HepG2 (cell line): ENCODE data around the gene ARRDC1. TPM values are rescaled to one million over a fixed set of nuclear protein-coding genes. Genes with fewer than 3 reads are reported as not detected.

ENCODE experiments used
- HHEX ChIP-seq: IDR thresholded peaks from 2 replicates; pipeline ENCODE4 v1.6.1; 2016; ENCODE audit warnings: control low read depth
- KDM5A ChIP-seq: fragments of 200-600 bp; sonication (generic); IDR thresholded peaks from 2 replicates; pipeline ENCODE4 v1.7.0; 2018; ENCODE audit warnings: antibody characterized with exemption, mild to moderate bottlenecking, low read length, borderline replicate concordance
- NCOR1 ChIP-seq: fragments of 200-600 bp; sonication (generic); IDR thresholded peaks from 2 replicates; pipeline ENCODE4 v1.7.0; 2017; ENCODE audit warnings: antibody characterized with exemption, low read length, borderline replicate concordance
- PITX1 ChIP-seq: sonication (generic); formaldehyde crosslinking; IDR thresholded peaks from 2 replicates; pipeline ENCODE4 v1.5.1; 2020; ENCODE audit warnings: mild to moderate bottlenecking, missing genetic modification reagents
- RELA ChIP-seq: sonication (generic); formaldehyde crosslinking; IDR thresholded peaks from 2 replicates; pipeline ENCODE4 v1.4.0; 2020; ENCODE audit warnings: missing genetic modification reagents
- SALL2 ChIP-seq: sonication (generic); formaldehyde crosslinking; IDR thresholded peaks from 2 replicates; pipeline ENCODE4 v1.8.1; 2023; ENCODE audit warnings: mild to moderate bottlenecking, missing genetic modification reagents, inconsistent platforms
- ZNF629 ChIP-seq: sonication (generic); formaldehyde crosslinking; conservative IDR thresholded peaks from 2 replicates; pipeline ENCODE4 v1.5.0; 2020; ENCODE audit warnings: missing genetic modification reagents
- polyA plus RNA-seq, 8 experiments: library from polyadenylated mRNA; depleted of rRNA in 3 of 8; stranded (reverse) in 7 of 8; unstranded in 1 of 8; fragments of >200 nt; fragmentation: Illumina TruSeq in 4 of 8; extraction: Trizol in 4 of 8; gene quantifications; 2 replicates each; pipeline versions ENCODE4 v1.2.1 to v1.2.3, GENCODE V29; 2011 to 2016; ENCODE audit warnings: low read depth in 4 of 8, missing spikeins in 1 of 8, mixed read lengths in 1 of 8; ENCODE audit not compliant: insufficient read depth in 1 of 8
- total RNA-seq, 5 experiments: library from RNA; depleted of rRNA; stranded (reverse); fragments of >200 nt; fragmentation: Illumina TruSeq; extraction: Trizol; gene quantifications; 2 replicates each; pipeline ENCODE4 v1.2.3, GENCODE V29; 2016; ENCODE audit warnings: low read depth in 1 of 5
- TF ChIP-seq, protein P1 (sequence below): sonication (generic); formaldehyde crosslinking; IDR thresholded peaks from 2 replicates; pipeline ENCODE4 v1.5.0; 2020; ENCODE audit warnings: mild to moderate bottlenecking, missing genetic modification reagents
- TF ChIP-seq, protein P2 (sequence below): IDR thresholded peaks from 2 replicates; pipeline ENCODE4 v1.6.1; 2016; ENCODE audit warnings: low read depth, missing genetic modification reagents, missing compliant biosample characterization
- TF ChIP-seq, protein P3 (sequence below): sonication (generic); formaldehyde crosslinking; IDR thresholded peaks from 2 replicates; pipeline ENCODE4 v1.5.0; 2020; ENCODE audit warnings: mild to moderate bottlenecking, missing genetic modification reagents, moderate library complexity
- TF ChIP-seq, protein P4 (sequence below): sonication (generic); formaldehyde crosslinking; IDR thresholded peaks from 2 replicates; pipeline ENCODE4 v1.4.0; 2020; ENCODE audit warnings: missing genetic modification reagents, borderline replicate concordance

Gene ARRDC1
- total and polyA plus RNA-seq, 2 of the 13 experiments (the other 11 are each of a cell fraction or from before 2014, with no cell fraction given): 21.7 to 44.4 TPM

DNA sequence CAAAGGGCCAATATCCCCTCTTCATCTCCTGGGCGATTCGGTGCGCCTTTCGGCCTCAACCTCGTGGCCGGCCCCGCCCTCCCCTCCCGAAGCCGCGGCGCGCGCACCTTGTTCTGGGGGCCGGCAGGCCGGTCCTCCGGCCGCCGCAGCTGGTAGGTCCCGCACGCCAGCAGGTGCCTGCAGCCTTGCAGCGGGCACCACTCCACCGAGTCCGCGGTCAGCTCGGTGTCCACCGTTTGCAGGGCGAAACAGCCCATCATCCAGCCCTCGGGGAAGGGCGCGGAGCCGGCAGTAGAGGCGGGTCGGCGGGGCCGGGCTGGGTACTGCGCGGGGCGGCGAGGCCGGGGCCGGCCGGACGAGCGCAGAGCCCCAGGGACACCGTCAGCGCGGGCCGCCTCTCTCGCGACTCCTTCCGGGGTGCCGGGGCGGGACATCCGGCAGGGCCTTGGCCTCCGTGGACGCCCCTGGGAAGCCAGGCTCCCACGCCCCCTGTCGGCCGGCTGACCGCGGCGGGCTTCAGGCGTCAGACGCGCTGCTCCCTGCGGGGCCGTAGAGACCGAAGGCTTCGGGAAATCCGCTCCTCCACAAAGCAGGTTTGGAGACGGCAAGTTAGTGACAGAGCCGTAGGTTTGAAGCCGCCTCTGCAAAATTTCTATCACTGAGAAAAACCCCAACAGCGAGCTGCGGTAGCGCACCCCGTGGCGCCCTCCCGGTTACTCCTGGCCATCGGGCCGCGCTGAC is 26.8 kb upstream of the ARRDC1 start, which contains the start of gene DPH7 (continued):
- TF ChIP-seq, protein P1, sequence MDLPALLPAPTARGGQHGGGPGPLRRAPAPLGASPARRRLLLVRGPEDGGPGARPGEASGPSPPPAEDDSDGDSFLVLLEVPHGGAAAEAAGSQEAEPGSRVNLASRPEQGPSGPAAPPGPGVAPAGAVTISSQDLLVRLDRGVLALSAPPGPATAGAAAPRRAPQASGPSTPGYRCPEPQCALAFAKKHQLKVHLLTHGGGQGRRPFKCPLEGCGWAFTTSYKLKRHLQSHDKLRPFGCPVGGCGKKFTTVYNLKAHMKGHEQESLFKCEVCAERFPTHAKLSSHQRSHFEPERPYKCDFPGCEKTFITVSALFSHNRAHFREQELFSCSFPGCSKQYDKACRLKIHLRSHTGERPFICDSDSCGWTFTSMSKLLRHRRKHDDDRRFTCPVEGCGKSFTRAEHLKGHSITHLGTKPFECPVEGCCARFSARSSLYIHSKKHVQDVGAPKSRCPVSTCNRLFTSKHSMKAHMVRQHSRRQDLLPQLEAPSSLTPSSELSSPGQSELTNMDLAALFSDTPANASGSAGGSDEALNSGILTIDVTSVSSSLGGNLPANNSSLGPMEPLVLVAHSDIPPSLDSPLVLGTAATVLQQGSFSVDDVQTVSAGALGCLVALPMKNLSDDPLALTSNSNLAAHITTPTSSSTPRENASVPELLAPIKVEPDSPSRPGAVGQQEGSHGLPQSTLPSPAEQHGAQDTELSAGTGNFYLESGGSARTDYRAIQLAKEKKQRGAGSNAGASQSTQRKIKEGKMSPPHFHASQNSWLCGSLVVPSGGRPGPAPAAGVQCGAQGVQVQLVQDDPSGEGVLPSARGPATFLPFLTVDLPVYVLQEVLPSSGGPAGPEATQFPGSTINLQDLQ (CRISPR knock-in tag): peak; percentile 73; the same call in 1 of the 2 replicates
- TF ChIP-seq ZNF629 (CRISPR knock-in tag) (no peak), SALL2 (peak; percentile 79; the same call in 1 of the 2 replicates), RELA (CRISPR knock-in tag) (peak; percentile 84; the same call in 1 of the 2 replicates), HHEX (CRISPR knock-in tag) (no peak), PITX1 (CRISPR knock-in tag) (peak; percentile 48; the same call in 1 of the 2 replicates), NCOR1 (peak; percentile 36; the same call in 1 of the 2 replicates), KDM5A (peak; percentile 82; the same call in 1 of the 2 replicates)
- TF ChIP-seq, protein P2, sequence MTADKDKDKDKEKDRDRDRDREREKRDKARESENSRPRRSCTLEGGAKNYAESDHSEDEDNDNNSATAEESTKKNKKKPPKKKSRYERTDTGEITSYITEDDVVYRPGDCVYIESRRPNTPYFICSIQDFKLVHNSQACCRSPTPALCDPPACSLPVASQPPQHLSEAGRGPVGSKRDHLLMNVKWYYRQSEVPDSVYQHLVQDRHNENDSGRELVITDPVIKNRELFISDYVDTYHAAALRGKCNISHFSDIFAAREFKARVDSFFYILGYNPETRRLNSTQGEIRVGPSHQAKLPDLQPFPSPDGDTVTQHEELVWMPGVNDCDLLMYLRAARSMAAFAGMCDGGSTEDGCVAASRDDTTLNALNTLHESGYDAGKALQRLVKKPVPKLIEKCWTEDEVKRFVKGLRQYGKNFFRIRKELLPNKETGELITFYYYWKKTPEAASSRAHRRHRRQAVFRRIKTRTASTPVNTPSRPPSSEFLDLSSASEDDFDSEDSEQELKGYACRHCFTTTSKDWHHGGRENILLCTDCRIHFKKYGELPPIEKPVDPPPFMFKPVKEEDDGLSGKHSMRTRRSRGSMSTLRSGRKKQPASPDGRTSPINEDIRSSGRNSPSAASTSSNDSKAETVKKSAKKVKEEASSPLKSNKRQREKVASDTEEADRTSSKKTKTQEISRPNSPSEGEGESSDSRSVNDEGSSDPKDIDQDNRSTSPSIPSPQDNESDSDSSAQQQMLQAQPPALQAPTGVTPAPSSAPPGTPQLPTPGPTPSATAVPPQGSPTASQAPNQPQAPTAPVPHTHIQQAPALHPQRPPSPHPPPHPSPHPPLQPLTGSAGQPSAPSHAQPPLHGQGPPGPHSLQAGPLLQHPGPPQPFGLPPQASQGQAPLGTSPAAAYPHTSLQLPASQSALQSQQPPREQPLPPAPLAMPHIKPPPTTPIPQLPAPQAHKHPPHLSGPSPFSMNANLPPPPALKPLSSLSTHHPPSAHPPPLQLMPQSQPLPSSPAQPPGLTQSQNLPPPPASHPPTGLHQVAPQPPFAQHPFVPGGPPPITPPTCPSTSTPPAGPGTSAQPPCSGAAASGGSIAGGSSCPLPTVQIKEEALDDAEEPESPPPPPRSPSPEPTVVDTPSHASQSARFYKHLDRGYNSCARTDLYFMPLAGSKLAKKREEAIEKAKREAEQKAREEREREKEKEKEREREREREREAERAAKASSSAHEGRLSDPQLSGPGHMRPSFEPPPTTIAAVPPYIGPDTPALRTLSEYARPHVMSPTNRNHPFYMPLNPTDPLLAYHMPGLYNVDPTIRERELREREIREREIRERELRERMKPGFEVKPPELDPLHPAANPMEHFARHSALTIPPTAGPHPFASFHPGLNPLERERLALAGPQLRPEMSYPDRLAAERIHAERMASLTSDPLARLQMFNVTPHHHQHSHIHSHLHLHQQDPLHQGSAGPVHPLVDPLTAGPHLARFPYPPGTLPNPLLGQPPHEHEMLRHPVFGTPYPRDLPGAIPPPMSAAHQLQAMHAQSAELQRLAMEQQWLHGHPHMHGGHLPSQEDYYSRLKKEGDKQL: 0 out of 2 replicates have a peak, but pooled peaks have one; percentile 15
- TF ChIP-seq, protein P3, sequence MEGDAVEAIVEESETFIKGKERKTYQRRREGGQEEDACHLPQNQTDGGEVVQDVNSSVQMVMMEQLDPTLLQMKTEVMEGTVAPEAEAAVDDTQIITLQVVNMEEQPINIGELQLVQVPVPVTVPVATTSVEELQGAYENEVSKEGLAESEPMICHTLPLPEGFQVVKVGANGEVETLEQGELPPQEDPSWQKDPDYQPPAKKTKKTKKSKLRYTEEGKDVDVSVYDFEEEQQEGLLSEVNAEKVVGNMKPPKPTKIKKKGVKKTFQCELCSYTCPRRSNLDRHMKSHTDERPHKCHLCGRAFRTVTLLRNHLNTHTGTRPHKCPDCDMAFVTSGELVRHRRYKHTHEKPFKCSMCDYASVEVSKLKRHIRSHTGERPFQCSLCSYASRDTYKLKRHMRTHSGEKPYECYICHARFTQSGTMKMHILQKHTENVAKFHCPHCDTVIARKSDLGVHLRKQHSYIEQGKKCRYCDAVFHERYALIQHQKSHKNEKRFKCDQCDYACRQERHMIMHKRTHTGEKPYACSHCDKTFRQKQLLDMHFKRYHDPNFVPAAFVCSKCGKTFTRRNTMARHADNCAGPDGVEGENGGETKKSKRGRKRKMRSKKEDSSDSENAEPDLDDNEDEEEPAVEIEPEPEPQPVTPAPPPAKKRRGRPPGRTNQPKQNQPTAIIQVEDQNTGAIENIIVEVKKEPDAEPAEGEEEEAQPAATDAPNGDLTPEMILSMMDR (CRISPR knock-in tag): peak; percentile 95
- TF ChIP-seq, protein P4, sequence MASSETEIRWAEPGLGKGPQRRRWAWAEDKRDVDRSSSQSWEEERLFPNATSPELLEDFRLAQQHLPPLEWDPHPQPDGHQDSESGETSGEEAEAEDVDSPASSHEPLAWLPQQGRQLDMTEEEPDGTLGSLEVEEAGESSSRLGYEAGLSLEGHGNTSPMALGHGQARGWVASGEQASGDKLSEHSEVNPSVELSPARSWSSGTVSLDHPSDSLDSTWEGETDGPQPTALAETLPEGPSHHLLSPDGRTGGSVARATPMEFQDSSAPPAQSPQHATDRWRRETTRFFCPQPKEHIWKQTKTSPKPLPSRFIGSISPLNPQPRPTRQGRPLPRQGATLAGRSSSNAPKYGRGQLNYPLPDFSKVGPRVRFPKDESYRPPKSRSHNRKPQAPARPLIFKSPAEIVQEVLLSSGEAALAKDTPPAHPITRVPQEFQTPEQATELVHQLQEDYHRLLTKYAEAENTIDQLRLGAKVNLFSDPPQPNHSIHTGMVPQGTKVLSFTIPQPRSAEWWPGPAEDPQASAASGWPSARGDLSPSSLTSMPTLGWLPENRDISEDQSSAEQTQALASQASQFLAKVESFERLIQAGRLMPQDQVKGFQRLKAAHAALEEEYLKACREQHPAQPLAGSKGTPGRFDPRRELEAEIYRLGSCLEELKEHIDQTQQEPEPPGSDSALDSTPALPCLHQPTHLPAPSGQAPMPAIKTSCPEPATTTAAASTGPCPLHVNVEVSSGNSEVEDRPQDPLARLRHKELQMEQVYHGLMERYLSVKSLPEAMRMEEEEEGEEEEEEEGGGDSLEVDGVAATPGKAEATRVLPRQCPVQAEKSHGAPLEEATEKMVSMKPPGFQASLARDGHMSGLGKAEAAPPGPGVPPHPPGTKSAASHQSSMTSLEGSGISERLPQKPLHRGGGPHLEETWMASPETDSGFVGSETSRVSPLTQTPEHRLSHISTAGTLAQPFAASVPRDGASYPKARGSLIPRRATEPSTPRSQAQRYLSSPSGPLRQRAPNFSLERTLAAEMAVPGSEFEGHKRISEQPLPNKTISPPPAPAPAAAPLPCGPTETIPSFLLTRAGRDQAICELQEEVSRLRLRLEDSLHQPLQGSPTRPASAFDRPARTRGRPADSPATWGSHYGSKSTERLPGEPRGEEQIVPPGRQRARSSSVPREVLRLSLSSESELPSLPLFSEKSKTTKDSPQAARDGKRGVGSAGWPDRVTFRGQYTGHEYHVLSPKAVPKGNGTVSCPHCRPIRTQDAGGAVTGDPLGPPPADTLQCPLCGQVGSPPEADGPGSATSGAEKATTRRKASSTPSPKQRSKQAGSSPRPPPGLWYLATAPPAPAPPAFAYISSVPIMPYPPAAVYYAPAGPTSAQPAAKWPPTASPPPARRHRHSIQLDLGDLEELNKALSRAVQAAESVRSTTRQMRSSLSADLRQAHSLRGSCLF: 0 out of 2 replicates have a peak, but pooled peaks have one; percentile 23
